GM21529 (cell line): Measurements from ENCODE around the gene FTO.

Experiments used
- ATAC-seq: cut with Tn5 transposase; IDR thresholded peaks from one replicate; pipeline ENCODE4 v1.9.1; 2021; ENCODE audit not compliant: unreplicated experiment

The FTO gene

DNA sequence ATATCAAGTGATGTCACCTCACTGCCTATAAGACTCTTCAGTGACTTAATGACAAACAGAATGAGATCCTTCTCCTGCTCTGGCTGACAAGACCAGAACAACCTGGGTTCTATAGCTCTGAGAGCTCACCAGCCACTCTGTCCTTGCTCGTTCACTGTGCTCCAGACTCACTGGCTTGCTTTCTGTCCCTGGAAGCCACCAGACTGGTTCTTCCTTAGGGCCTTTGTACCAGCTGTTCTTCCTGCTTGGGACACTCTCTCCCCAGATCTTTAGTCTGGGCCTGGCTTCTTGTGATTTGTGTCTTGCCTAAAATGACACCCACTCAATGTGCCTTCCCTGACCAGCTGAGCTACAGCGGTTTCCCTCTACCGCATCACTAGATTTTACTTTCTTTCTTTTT lies 76.1 kb downstream of the FTO start:
- no peak for ATAC-seq

DNA sequence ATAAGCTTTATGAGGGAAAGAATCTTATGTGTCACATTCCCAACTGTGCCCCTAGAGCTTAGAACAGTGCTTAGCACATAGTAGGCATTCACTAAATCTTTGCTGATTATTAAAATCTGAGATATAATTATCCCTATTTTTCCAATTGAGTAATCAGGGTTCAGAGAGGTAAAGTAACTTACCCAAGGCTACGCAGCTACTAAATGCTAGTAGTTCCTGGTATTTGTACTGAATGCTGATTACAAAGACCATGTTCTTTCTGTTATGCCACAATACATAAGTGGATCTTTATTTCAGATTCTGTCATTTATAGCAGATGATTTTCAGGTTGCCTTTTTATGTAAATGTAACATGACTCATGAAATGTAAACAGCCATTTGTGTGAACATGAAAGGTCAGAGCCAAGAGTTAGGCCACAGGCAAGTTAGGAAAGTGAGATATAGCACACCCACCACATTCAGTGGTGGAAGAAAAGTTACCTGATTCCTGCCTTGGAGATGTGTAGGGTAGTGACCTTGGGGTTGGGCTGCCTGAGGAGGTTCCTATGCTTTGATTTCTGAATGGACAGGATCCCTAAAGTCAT lies 77.2 kb downstream of the FTO start:
- no peak for ATAC-seq

DNA sequence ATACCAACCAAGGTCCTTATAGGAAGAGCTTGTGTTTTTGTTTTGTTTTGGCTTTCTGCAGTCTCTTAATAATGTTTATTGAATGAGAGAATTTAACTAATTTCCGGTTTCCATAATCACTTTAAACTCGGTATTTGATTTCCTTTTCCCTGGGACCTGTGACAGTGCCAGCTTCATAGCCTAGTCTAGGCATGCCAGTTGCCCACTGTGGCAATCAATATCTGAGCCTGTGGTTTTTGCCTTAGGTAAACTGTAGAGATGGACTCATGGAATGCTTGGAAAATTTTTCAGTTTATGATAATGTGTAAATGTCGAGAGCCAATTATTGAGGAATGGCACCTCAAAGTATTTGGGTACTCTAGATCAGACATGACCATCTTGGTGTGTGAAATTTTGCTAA lies 78.2 kb downstream of the FTO start:
- no peak for ATAC-seq

DNA sequence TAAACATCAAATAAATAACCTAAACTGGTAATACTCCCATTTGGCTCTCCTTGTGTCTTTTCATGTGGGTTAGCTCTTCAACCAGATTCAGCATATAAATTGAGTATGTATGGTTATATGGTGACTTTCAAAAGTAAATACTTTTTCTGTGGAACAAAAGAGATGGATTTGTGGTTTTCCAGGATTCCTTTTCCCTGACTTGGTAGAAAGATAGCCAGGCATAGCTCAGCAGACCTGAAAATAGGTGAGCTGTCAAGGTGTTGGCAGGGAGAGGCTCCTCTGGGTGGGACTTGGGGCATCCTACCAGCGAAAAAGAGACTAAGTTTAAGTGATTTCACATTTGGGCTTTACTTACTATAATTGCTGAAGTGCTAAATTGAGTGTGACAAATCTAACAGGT lies 80.3 kb downstream of the FTO start:
- no peak for ATAC-seq

DNA sequence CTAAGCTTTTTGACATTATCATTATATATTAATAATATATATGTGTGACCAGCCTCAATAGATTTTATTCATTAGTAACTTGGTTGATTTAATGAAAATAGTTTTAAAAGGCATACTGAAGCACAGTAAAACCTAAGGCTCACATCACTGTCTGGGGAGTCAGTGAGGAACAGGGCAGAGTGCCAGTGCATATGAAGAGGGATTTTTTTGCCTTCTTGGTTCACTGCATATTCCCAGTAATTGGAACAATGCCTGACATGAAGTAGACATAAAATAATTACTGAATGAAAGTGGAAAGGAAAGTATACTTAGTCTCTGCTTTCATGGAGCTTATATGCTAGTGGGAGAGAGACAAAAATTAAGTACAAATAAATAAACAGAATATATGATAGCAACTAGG lies 81.1 kb downstream of the FTO start:
- ATAC-seq, result no peak

DNA sequence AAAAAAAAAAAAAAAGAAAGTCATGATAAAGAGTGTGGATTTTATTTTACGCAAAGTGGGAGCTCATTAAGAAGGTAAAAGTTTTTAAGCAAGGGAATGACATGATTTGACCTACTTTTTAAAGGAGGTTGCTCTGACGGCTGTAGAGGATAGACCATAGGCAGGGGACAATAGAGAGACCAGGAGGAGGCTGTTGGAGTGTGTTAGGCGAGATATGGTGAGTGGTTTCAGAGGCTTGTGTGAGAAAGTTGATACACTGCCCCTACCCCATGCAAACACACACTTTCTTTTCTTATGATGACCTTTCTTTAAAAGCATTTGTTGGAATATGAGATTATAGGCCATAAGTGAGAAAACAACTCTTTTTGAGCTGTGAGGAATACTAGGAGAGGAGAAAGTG lies 82.0 kb downstream of the FTO start:
- no peak for ATAC-seq

DNA sequence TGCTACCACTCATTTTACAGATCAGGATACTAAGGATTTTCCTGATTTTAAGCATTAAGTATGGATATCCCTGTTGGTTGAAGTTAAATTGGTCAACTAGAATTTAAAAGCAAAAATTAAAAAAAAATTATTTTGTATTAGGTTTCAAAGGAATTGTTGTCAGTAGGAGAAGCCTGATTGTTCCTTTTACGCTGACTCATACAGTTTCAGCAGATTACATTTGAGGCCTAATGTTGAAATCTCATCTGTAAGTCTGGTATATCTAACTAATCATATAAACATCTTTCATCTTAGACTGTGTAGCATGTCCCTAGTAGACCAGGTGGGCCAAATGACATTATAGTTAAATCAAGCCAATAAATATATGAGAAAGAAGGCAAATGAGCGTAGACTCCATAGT lies 83.5 kb downstream of the FTO start:
- ATAC-seq, result no peak

DNA sequence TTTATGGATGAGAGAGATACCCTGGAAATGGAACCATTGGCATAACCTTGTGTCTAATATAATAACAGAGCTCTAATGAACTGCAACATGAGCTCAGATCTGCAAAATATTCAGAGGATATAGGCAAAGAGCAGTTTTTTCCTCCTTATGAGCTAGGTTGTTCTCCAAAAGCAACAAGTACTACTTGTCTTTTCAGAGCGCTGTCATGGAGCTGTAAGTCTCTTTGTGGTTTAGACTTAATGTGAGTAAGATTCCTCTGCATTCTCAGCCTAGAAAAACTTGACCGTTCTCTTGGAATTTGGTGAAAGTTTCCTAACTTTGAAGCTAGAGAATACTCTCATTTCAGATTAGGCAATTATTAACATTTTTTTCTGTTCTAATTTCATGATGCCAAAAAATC lies 85.2 kb downstream of the FTO start:
- no peak for ATAC-seq

DNA sequence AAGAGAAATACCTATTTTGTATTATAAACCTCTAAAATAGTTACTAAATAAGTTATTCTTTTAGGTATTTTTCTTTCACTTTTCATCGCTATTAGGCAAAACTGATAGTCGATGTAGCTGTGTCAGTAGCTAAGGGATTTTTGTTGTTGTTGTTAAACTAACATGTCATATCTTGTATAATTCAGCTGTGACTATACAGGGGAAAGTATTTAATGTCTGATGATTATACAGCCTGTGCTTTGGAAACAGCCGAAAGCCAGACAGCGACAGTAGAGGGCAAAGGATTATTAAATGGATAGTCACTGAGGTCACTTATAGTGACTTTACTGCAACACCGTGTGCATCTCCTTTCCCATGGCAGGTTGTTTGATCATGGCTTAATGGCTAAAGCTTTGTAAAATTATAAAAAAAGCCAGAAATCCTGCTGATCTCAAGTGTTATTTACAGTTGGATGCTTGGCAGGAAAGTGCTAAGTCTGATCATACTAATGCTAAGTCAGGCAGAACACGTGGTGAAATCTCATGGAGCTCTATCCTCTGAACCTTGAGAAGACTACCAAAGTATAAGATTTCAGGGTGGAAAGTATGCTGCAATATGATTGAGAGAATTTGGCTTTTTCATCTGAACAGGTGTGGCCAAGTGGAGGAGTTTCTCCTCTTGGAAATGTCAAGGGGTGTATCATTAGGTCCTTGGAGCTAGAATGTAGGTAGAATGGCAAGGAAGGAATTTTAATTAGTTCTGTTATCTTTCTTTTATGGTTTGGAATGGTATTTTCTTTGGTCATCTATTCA lies 88.4 kb downstream of the FTO start:
- no peak for ATAC-seq

DNA sequence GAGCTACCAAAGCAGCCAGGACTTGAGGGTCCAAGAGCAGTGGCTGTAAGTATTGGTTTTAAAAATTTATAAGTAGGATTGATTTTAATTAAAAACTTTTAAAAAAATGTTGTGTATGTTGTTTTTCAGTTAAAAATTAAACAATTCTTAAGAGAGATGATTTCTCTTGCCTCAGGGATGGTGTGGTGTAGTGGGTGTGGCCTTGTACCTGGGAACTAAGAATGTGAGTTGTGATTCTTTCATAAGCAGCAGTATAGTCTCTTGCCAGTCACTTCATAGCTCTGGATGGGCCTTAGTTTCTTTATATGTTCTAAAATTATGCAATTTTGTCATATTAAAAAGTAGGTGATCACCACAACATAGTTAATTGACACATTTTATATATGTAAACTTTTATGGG lies 99.5 kb downstream of the FTO start:
- no peak for ATAC-seq

DNA sequence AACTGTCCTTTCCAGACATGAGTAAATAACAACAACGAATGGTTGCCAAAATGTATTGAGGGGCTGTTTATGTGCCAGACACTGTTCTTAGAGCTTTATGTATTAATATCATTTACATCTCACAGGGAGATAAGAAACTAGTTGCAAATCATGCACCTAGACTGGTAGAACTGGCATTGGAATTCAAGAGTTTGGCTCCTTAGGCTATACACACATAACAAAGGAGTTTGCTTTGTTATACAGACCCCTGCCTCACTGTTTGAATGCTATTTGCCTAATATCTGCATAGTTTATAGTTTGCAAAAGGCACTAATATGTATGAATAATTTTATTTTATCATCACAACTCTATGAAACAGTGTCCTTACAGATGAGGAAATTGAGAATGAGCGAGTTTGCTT lies 100.0 kb downstream of the FTO start:
- no peak for ATAC-seq

DNA sequence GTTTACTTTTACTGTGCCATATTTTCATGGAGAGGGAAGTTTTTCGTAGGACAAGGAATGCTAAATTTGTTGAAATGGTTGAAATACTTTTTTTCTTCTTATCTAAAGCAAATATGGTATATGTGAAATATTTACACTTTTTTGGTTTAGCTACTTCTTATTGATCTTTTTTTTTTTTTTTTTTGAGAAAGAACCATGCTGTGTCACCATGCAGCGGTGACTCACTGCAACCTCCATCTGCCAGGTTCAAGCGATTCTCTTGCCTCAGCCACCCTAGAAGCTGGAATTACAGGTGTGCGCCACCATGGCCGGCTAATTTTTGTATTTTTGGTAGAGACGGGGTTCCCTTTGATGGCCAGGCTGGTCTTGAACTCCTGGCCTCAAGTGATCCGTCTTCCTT lies 100.5 kb downstream of the FTO start:
- no peak for ATAC-seq

DNA sequence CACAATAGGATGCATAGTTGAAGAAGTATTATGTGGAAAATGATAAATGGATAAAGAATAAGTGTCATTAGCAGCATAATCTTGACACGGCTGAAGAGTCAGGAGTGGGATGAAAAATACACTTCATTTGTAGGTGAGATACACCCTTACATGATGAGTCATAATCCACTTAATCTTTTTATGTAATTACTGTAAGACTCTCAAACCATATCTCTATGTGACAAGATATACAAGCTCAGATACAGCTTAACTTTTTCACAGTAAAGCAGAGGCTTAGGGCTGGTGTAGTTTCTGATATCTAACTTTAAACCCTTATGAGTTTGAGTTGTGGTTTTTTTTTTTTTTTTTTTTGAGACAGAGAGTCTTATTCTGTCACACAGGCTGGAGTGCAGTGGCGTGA lies 101.2 kb downstream of the FTO start:
- ATAC-seq, result no peak

DNA sequence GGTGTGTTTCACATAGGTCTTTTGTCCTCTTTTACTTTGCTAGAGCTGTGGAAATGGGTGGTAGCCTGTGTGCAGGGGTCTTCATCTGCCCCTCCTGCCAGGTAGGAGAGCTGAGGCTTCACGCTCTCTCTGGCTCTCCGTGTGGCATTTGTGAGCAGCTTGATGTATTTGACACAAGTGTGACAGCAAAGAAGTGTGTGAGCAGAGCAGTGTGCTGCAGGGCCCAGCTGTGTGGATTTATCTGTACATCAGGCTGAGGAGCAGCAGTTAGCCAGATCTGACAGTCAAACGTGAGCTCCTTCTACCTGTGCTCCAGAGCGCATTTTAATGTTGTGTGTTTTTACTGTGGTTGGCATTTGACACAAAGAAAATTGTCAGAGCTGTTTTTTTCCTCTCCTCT lies 101.8 kb downstream of the FTO start:
- no peak for ATAC-seq

DNA sequence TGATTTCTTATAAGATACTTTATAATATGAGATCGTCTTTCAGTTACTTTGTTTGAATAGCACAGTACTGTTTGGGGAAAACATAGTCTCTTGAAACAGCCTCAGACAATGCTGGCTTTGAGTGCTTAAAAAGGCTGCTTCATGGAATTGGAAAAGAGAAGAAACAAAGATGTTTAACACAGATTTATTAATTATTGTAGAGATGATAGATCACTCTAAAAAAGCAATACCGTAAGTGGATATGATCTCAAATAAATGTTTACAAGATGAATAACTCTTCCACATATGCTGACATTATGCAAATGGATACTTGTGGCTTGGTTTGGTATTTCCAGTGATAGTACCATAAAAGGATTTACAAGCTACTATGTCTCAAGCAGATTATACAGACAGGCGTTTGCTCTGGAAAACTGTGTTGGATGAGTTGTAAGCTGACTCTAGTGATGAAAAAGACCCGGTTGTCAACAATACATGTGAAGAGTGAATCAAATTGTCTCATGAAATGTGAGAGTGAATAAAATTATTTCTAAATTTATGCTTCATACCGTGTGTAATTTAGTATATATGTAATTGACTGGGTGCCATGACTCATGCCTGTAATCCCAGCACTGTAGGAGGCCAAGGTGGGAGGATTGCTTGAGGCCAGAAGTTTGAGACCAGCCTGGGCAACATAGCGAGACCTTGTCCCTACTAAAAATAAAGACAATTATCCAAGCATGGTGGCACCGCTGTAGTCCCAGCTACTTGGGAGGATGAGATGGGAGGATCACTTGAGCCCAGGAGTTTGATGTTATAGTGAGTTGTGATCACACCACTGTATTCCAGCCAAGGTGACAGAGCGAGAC lies 105.4 kb downstream of the FTO start:
- ATAC-seq, result no peak

DNA sequence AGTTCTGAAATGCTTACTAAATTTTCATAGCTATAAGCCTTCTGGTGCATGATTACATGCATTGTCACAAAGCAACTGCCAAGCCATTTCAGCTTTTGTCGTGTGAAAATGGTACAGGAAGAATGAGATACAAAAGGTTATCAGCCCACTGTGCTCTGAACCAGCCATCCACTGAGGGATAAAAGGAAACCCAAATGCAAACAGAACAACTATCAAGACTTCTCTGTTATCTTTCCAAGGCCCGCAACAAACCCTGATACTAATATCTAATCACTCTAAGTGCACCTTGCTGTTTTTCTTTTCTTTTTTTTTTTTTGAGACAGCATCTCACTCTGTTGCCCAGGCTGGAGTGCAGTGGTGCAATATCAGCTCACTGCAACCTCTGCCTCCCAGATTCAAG lies 109.0 kb downstream of the FTO start:
- no peak for ATAC-seq

DNA sequence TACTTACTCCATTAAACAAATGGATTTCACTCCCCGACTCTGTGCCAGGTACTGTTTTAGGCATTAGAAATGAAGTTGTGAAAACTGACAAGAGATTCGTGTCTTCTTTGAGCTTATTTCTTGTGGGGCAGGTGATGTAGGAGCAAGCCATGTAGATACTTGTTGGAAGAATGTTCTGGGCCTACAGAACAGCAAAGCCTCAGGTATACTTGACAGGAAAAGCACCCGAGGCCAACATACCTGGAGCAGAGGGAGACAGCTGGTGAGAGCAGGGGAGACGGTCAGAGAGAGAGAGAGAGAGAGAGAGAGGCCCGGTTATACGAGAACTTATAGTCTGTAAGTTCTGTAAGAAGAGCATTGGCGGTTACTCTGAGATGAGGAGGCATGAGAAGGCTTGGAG lies 110.8 kb downstream of the FTO start:
- no peak for ATAC-seq

DNA sequence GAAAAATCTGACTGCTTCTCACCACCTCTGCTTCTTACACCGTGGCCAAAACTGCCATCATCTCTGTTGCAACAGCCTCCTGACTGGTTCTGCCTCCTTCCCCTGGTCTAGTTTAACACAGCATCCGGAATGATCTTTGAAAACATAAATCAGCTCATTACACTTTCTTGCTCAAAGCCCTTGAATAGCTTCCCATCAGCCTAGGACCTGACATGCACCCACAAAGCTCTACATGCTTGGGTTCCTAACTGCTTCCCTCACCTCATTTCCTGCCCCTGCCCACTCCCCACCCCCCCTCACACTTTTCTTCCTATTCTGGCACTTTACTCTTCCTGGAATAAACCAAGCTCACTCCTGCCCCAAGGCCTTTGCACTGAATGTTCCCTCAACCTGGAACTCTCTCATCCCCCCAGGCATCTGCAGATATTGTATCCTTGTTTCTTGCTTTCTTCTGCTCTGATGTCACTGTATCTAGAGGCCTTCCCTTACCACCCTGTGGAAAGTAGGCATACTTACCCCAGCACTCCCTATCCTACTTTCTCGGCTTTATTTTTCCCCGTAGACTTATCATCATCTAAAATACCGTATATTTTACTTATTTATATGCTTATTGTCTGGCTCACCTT lies 112.4 kb downstream of the FTO start:
- no peak for ATAC-seq

DNA sequence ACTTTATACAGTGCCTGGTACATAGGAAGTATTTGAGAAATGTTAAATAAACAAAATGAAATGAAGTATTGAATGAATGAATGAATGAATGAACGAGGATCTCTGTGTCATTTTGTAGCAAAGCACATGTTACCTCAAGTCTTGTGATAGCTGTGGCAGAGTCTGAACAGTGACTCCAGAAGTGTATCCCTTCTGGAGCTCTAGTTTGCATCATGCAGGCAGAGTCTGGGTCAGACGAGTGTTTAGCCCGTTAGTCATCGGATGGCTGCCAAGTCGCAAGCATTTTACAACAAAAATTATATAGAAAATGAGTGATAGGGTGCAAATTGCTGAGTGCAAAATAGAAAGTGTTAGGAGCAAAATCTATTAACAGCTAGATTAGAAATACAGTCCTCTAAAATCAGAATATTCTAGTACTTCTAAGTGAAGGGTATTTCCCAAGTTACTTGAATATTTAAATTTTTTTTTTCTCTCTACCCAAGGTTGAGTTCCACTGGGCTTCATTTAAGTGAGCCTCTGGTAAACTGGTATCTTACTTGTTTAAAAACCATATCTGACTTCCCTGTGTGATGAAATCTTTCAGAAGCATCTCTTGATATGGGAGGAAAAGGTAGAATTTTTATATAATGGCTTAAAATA lies 113.3 kb downstream of the FTO start:
- ATAC-seq, result no peak

DNA sequence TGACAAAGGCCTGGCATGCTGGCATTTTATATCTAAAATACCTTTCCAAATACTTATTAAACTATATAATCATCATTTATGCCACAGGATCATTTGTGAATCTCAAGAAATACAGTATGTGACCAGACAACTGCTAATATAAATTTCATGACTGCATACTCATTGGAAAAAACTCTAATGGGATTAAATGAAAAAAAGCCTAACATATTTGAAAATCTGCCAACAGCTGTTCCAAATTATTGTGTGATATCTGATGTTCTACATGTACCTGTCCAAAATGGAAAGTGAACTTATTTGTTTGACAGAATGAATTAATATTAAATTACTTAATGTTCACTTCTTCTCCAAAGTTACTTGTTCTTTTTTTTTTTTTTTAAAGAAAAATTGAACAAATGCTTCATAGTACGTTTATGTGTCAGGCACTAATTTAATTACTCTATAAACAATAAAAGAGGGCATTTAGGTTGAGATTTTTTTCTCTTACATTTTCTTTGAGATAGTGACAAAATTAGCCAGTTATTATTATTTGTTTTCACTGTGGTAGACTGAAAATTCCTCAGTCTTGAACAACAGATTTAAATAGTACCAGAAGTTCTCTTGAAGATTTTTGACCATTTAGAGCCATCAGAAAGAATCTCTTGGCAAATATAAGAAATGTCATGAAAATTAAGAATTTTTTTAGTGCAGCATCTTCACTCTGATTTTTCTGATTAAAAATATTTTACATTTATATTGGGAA lies 114.0 kb downstream of the FTO start:
- no peak for ATAC-seq

DNA sequence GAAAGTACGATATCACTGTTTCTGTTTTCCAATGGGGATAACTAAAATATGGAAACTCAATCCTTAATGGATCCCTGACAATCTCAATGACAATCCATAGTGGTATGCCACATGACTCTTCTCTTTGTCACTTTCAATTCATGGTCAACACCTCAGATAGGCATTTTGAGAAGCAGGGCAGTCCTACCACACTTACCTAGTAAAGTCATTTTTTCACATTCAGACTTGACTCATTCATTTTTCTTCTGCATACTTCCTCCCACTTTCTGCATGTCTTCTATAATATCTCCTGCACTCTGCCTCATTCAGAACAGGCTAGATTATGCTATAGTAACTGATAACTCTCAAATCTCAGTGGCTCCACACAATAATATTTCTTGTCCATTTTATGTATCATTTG lies 117.5 kb downstream of the FTO start:
- ATAC-seq, result no peak
